Articular chondrocyte of knee joint (primary cell): ENCODE results near the gene SLC2A5. TPM values are rescaled to one million over a fixed set of nuclear protein-coding genes. Genes with fewer than 3 reads are reported as not detected.

Experiments
- small RNA-seq: library from RNA; depleted of rRNA; stranded (forward); fragments of <200 nt; gene quantifications from one replicate; pipeline ENCODE3, GENCODE V24; 2012
- total RNA-seq: library from RNA; depleted of rRNA; stranded (reverse); fragments of >200 nt; gene quantifications from 2 replicates; pipeline ENCODE4 v1.2.3, GENCODE V29; 2012

SLC2A5 gene, protein sequence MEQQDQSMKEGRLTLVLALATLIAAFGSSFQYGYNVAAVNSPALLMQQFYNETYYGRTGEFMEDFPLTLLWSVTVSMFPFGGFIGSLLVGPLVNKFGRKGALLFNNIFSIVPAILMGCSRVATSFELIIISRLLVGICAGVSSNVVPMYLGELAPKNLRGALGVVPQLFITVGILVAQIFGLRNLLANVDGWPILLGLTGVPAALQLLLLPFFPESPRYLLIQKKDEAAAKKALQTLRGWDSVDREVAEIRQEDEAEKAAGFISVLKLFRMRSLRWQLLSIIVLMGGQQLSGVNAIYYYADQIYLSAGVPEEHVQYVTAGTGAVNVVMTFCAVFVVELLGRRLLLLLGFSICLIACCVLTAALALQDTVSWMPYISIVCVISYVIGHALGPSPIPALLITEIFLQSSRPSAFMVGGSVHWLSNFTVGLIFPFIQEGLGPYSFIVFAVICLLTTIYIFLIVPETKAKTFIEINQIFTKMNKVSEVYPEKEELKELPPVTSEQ
- total RNA-seq = 0.22 and 0.91 TPM in 2 replicates

DNA sequence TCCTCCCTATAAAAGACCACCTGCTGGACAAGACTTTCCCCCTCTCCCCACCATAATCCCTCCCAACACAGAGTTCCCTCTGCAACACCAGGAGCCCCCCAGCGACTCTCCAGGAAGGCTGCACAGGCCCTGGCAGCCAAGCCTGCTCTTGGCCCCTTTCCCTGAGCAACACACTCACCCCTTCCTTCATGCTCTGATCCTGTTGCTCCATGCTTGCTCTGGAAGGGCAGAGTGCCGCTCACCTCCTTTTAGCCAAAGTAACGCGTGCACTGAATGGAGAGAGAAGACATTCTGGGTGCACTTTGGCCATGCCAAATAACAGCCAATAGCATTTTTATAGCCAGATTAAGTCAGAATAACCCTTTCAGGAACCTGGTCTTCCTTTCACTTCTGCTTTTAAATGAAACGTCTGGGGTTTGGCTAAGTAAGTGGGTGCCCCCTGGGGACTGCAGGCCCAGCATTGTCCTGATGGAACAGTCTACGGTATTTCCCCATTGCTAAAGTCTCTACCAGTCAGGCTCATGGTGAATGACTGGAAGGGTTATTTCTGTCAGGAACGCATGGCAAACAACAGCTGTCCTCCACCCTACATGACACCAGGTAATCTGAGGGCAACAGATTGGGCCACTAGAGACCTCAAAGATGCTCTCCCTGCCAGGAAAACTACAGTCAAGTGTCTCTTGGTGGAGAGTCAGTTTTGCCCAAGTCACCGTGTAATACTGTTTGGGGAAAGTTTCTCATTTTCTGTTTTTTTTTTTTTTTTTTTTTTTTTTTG is at the start of gene SLC2A5:
TSS of gene SLC2A5 (minus strand) at position 310 of the 775 bp plus-strand sequence. CDS start at position 211, 99 bp downstream.

Small RNAs within 50 kb of the gene (small RNA-seq; reads per million reads assigned to genes)
- gene RF00424 = not detected

Other genes with a start within 250 kb of the SLC2A5 start
- 2,631 and 3,264 TPM in 2 replicates for gene ENO1, start 190.9 kb downstream of the SLC2A5 start, total RNA-seq
- gene CA6, start 123.8 kb downstream of the SLC2A5 start, total RNA-seq = not detected in 2 replicates
- gene SLC2A7, start 43.2 kb downstream of the SLC2A5 start, total RNA-seq = not detected in 2 replicates
- 3.7 and 5.7 TPM in 2 replicates for gene GPR157, start 59.5 kb upstream of the SLC2A5 start, total RNA-seq
- gene H6PD, start 165.1 kb upstream of the SLC2A5 start, total RNA-seq = 56.1 and 66.6 TPM in 2 replicates
- 20.0 and 31.4 TPM in 2 replicates for gene SPSB1, start 223.3 kb upstream of the SLC2A5 start, total RNA-seq